HepG2 (cell line): Measurements from ENCODE around the gene SYNGR1. TPM values are rescaled to one million over a fixed set of nuclear protein-coding genes. Genes with fewer than 3 reads are reported as not detected.

Experiments used
- ATAC-seq: fragments of 200-7000 bp; cut with Tn5 transposase; 3 replicates; pipeline ENCODE4 v1.9.1; 2020; ENCODE audit warnings: mild to moderate bottlenecking, moderate library complexity
- BruUV-seq: library from RNA; stranded (reverse); fragments of 400-500 nt; replicated peaks from 2 replicates; lab custom pipeline; 2021; lab: Mats Ljungman, UMichigan
- CTCF ChIA-PET: fragments of 300-600 bp; formaldehyde crosslinking; extraction: SDS; loops from one replicate; lab custom pipeline; 2021; ENCODE audit warnings: low total read pairs, inconsistent platforms, low intra/inter-chr PET ratio; lab: Yijun Ruan, JAX
- POLR2A ChIA-PET: fragments of 350-600 bp; sonication (Branson Sonifier 250); formaldehyde crosslinking; loops from one replicate; lab custom pipeline; 2020; ENCODE audit warnings: antibody characterized with exemption, inconsistent platforms; lab: Yijun Ruan, JAX
- DNase-seq: peaks from one replicate; pipeline ENCODE4 v3.0.0-alpha.2; 2015; ENCODE audit warnings: low spot score
- FAIRE-seq: peaks from 3 replicates; lab custom pipeline; 2011; peaks lifted over from hg19 to GRCh38; lab: Jason Lieb, UNC
- H2AFZ ChIP-seq: one replicate; pipeline ENCODE4 v1.6.1; 2011; ENCODE audit warnings: low read length, inconsistent platforms
- H3K27ac ChIP-seq: fragments of 300-600 bp; 3 replicates; pipeline ENCODE4 v1.8.0; 2011; ENCODE audit warnings: mixed run types, mild to moderate bottlenecking, mixed read lengths, low read length, inconsistent platforms; ENCODE audit not compliant: insufficient read depth; ENCODE audit errors: extremely low read length
- H3K27me3 ChIP-seq, 2 experiments: fragments of 200-600 bp in 1 of 2; 2 replicates in 1 of 2; 3 replicates in 1 of 2; pipeline versions ENCODE4 v1.6.0 to v1.8.0; 2011; ENCODE audit warnings: low read length in 2 of 2, mild to moderate bottlenecking in 2 of 2, moderate library complexity in 2 of 2, inconsistent platforms in 1 of 2; ENCODE audit not compliant: insufficient read depth in 2 of 2, control insufficient read depth in 1 of 2
- H3K36me3 ChIP-seq, 2 experiments: fragments of 200-600 bp in 1 of 2; replicated peaks in 1 of 2; 2 replicates in 1 of 2; 3 replicates in 1 of 2; pipeline versions ENCODE4 v1.5.1 to v1.8.0; 2011; ENCODE audit warnings: low read length in 2 of 2, inconsistent platforms in 1 of 2; ENCODE audit not compliant: insufficient read depth in 2 of 2, control insufficient read depth in 1 of 2
- H3K4me1 ChIP-seq: 2 replicates; pipeline ENCODE4 v1.5.1; 2012; ENCODE audit warnings: low read length, inconsistent platforms; ENCODE audit not compliant: insufficient read depth
- H3K4me2 ChIP-seq: 2 replicates; pipeline ENCODE4 v1.6.0; 2011; ENCODE audit warnings: low read depth, low read length, inconsistent platforms
- H3K4me3 ChIP-seq, 3 experiments: fragments of 200-600 bp in 1 of 3; sonication (generic), shearing (Covaris generic) in 1 of 3; replicated peaks in 1 of 3; 2 replicates each; pipeline ENCODE4 v1.5.1; 2011 to 2016; ENCODE audit warnings: low read length in 3 of 3, inconsistent platforms in 2 of 3, low read depth in 2 of 3, mild to moderate bottlenecking in 2 of 3, control low read depth in 1 of 3, mixed read lengths in 1 of 3; ENCODE audit not compliant: insufficient read depth in 1 of 3
- H3K79me2 ChIP-seq: one replicate; pipeline ENCODE4 v1.6.1; 2011; ENCODE audit warnings: low read length, inconsistent platforms; ENCODE audit not compliant: insufficient read depth
- H3K9ac ChIP-seq: 2 replicates; pipeline ENCODE4 v1.6.0; 2011; ENCODE audit warnings: mild to moderate bottlenecking, low read depth, low read length, inconsistent platforms; ENCODE audit not compliant: insufficient read depth
- H3K9me3 ChIP-seq: 2 replicates; pipeline ENCODE4 v1.5.1; 2012; ENCODE audit warnings: mild to moderate bottlenecking, low read length
- H4K20me1 ChIP-seq: 2 replicates; pipeline ENCODE4 v1.6.0; 2011; ENCODE audit warnings: inconsistent platforms, mild to moderate bottlenecking, low read length, moderate library complexity; ENCODE audit not compliant: insufficient read depth
- CREB1 ChIP-seq, 2 experiments: fragments of 450-650 bp in 1 of 2; IDR thresholded peaks; 2 replicates each; pipeline ENCODE4 v1.6.1; 2016 to 2017; ENCODE audit warnings: control low read depth in 1 of 2, mild to moderate bottlenecking in 1 of 2, missing compliant biosample characterization in 1 of 2, missing genetic modification characterization in 1 of 2
- HNRNPH1 ChIP-seq: fragments of 200-400 bp; formaldehyde crosslinking; optimal IDR thresholded peaks from 2 replicates; pipeline ENCODE3; 2017; ENCODE audit warnings: mild to moderate bottlenecking, low read depth, low read length
- NFE2 ChIP-seq: sonication (generic); formaldehyde crosslinking; IDR thresholded peaks from 2 replicates; pipeline ENCODE4 v1.4.0; 2020; ENCODE audit warnings: missing genetic modification reagents
- SRSF1 ChIP-seq: fragments of 200-400 bp; formaldehyde crosslinking; optimal IDR thresholded peaks from 2 replicates; pipeline ENCODE3; 2017; ENCODE audit warnings: mild to moderate bottlenecking, low read depth, low read length, moderate library complexity
- ZBTB34 ChIP-seq: sonication (generic); formaldehyde crosslinking; IDR thresholded peaks from 2 replicates; pipeline ENCODE4 v1.8.0; 2022; ENCODE audit warnings: mild to moderate bottlenecking, missing genetic modification reagents
- ZBTB37 ChIP-seq: sonication (generic); formaldehyde crosslinking; IDR thresholded peaks from 2 replicates; pipeline ENCODE4 v1.4.0; 2020; ENCODE audit warnings: mild to moderate bottlenecking, missing genetic modification reagents
- ZFP37 ChIP-seq: sonication (generic); formaldehyde crosslinking; IDR thresholded peaks from 2 replicates; pipeline ENCODE4 v1.4.0; 2020; ENCODE audit warnings: missing genetic modification reagents, borderline replicate concordance
- ZFP91 ChIP-seq: sonication (generic); formaldehyde crosslinking; IDR thresholded peaks from 2 replicates; pipeline ENCODE4 v1.9.0; 2022; ENCODE audit warnings: missing genetic modification reagents, mild to moderate bottlenecking, borderline replicate concordance
- ZNF317 ChIP-seq: sonication (generic); formaldehyde crosslinking; IDR thresholded peaks from 2 replicates; pipeline ENCODE4 v1.5.0; 2020; ENCODE audit warnings: mild to moderate bottlenecking, missing genetic modification reagents
- ZNF354B ChIP-seq: sonication (generic); formaldehyde crosslinking; IDR thresholded peaks from 2 replicates; pipeline ENCODE4 v1.8.0; 2022; ENCODE audit warnings: mild to moderate bottlenecking, missing genetic modification reagents
- ZNF563 ChIP-seq: sonication (generic); formaldehyde crosslinking; IDR thresholded peaks from 2 replicates; pipeline ENCODE4 v1.8.0; 2022; ENCODE audit warnings: mild to moderate bottlenecking, moderate library complexity, missing genetic modification reagents
- ZNF691 ChIP-seq: sonication (generic); formaldehyde crosslinking; IDR thresholded peaks from 2 replicates; pipeline ENCODE4 v1.4.0; 2020; ENCODE audit warnings: missing genetic modification reagents, low read depth, mild to moderate bottlenecking, borderline replicate concordance
- WGBS: methylation state at CpG from one replicate; pipeline ENCODE4 v1.1.6; 2017; ENCODE audit warnings: low lambda C conversion rate; 5-methylcytosine and 5-hydroxymethylcytosine counted together
- in situ Hi-C: cut with HindIII; loops from 2 replicates; pipeline ENCODE4 v1.10.0; 2017; ENCODE audit warnings: low pct_unique_long_range_greater_than_20kb; ENCODE audit not compliant: extremely low pct_ligation_motif_present
- intact Hi-C: fragments of 100-400 bp; cut with micrococcal nuclease; formaldehyde crosslinking; loops from one replicate; pipeline ENCODE4 v1.10.0; 2022; ENCODE audit not compliant: unreplicated experiment
- polyA plus RNA-seq, 8 experiments: library from polyadenylated mRNA; depleted of rRNA in 3 of 8; stranded (reverse) in 7 of 8; unstranded in 1 of 8; fragments of >200 nt; fragmentation: Illumina TruSeq in 4 of 8; extraction: Trizol in 4 of 8; gene quantifications; 2 replicates each; pipeline versions ENCODE4 v1.2.1 to v1.2.3, GENCODE V29; 2011 to 2016; ENCODE audit warnings: low read depth in 4 of 8, missing spikeins in 1 of 8, mixed read lengths in 1 of 8; ENCODE audit not compliant: insufficient read depth in 1 of 8
- total RNA-seq, 5 experiments: library from RNA; depleted of rRNA; stranded (reverse); fragments of >200 nt; fragmentation: Illumina TruSeq; extraction: Trizol; gene quantifications; 2 replicates each; pipeline ENCODE4 v1.2.3, GENCODE V29; 2016; ENCODE audit warnings: low read depth in 1 of 5
- TF ChIP-seq, protein P1 (sequence below): IDR thresholded peaks from 2 replicates; pipeline ENCODE4 v1.6.1; 2016

The SYNGR1 gene
- total and polyA plus RNA-seq, 2 of the 13 experiments (the other 11 are each of a cell fraction or from before 2014, with no cell fraction given): 0.27 to 2.7 TPM

DNA sequence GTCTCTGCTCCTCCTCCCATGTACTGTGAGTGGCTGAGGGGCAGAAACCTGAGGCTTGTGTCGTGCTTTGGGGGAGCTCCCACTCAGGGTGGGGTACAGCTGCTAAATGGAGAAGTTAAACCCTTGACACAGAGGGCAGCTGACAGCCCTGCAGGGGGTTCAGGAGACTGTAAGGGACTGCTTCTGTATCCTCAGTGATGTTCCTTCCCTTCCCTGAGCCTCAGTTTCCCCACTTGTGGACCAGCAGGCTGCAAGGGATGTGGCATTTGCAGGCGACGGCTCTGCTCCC is 15.6 kb downstream of the SYNGR1 start:
- Histone ChIP-seq H3K36me3 (no peaks in the 10 kb centered on the region), H3K4me2 (no peak overlapping the region; the same call in 1 of the 2 replicates), H3K9me3 (no peaks in the 10 kb centered on the region), H3K4me1 (peaks cover 18% of the 10 kb centered on the region), H3K27me3 (peaks cover 0 to 18% of the 10 kb centered on the region in 2 experiments; a peak in 4 of 5 replicates), H3K79me2 (no peaks in the 10 kb centered on the region), H2AFZ (no peak overlapping the region), H3K4me3 (no peak overlapping the region), H3K27ac (no peak overlapping the region), H4K20me1 (no peaks in the 10 kb centered on the region), H3K9ac (no peak overlapping the region)
- ATAC-seq: no peak
- TF ChIP-seq NFE2 (no peak), ZFP91 (no peak), CREB1 (IDR thresholded peaks at IDR 0.05) (no peak), CREB1 (CRISPR knock-in tag; IDR thresholded peaks at IDR 0.05) (no peak), ZBTB37 (CRISPR knock-in tag) (no peak), ZFP37 (no peak), ZNF691 (CRISPR knock-in tag) (no peak), SRSF1 (no peak), ZNF317 (CRISPR knock-in tag) (no peak), HNRNPH1 (no peak), ZNF563 (CRISPR knock-in tag) (no peak), ZBTB34 (CRISPR knock-in tag) (no peak), ZNF354B (CRISPR knock-in tag) (no peak)
- TF ChIP-seq, protein P1, sequence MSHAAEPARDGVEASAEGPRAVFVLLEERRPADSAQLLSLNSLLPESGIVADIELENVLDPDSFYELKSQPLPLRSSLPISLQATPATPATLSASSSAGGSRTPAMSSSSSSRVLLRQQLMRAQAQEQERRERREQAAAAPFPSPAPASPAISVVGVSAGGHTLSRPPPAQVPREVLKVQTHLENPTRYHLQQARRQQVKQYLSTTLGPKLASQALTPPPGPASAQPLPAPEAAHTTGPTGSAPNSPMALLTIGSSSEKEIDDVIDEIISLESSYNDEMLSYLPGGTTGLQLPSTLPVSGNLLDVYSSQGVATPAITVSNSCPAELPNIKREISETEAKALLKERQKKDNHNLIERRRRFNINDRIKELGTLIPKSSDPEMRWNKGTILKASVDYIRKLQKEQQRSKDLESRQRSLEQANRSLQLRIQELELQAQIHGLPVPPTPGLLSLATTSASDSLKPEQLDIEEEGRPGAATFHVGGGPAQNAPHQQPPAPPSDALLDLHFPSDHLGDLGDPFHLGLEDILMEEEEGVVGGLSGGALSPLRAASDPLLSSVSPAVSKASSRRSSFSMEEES (CRISPR knock-in tag): no peak
- WGBS: 58% methylated on average over 3 of the region's 3 CpGs
- no peak for DNase-seq
- intact Hi-C loops: no loop called here
- ChIA-PET POLR2A (no interaction called here), CTCF (interaction anchor here (0.6 kb wide), 1 partner anchor 22 kb away, joined by 3 read pairs; no protein-coding TSS in a partner anchor)
- in situ Hi-C loops: no loop called here
- no peak for FAIRE-seq
- no TSS peak for BruUV-seq
